ENCODE data around the gene ZDHHC22. TPM values are rescaled to one million over a fixed set of nuclear protein-coding genes. Genes with fewer than 3 reads are reported as not detected.

The ZDHHC22 gene
- total and polyA plus RNA-seq, 2 experiments from 2014 or later: 17.6 to 32.1 TPM

GRCh38 chr14:77097700-77098528, 43.7 kb downstream of the ZDHHC22 start, which contains the start of gene CIPC (continued):
- no peak for TF ChIP-seq EZH2phosphoT487 (IDR thresholded peaks at IDR 0.05; ENCODE audit: unreplicated experiment)
- TF ChIP-seq NANOG (IDR thresholded peaks at IDR 0.05; ENCODE audit: borderline replicate concordance): no peak
- no peak for TF ChIP-seq CTCF (conservative IDR thresholded peaks at IDR 0.05; ENCODE audit: low read depth in 2 of 2)
- TF ChIP-seq EZH2 (IDR thresholded peaks at IDR 0.05; ENCODE audit: low read depth, unreplicated experiment): no peak
- TF ChIP-seq ZNF114 (CRISPR knock-in tag; IDR thresholded peaks at IDR 0.05): no peak

GRCh38 chr14:77097006-77097699, 44.4 kb downstream of the ZDHHC22 start:
- Histone ChIP-seq H3K4me3 (peak overlapping the region; percentile 79), H3K27ac (ENCODE audit: low read depth) (peak overlapping the region; percentile 88), H3K4me1 (ENCODE audit: insufficient read depth) (peaks cover 27% of the 10 kb centered on the region), H3K36me3 (ENCODE audit: insufficient read depth) (no peaks in the 10 kb centered on the region), H3K79me2 (replicated peaks; ENCODE audit: insufficient read depth) (peaks cover 47% of the 10 kb centered on the region), H3F3A (replicated peaks; ENCODE audit: low read depth) (peaks cover 7% of the 10 kb centered on the region; the same call in 1 of the 2 replicates), H3K9me2 (ENCODE audit: insufficient read depth) (no peaks in the 10 kb centered on the region), H3K4me2 (peak overlapping the region; percentile 87), H2AFZ (peak overlapping the region; percentile 61; the same call in 1 of the 2 replicates), H3K27me3 (ENCODE audit: insufficient read depth) (no peaks in the 10 kb centered on the region), H4K20me1 (replicated peaks; ENCODE audit: insufficient read depth) (peaks cover 3% of the 10 kb centered on the region; the same call in 1 of the 2 replicates)
- Mint-ChIP-seq H3K4me3 (peak overlapping the region; percentile 87), H3K27ac (peak overlapping the region; percentile 81), H3K4me1 (peaks cover 37% of the 10 kb centered on the region), H3K36me3 (ENCODE audit: low read depth) (no peaks in the 10 kb centered on the region), H3K9me3 (no peaks in the 10 kb centered on the region; the same call in 2 of the 3 replicates), H3K27me3 (ENCODE audit: insufficient read depth, low read depth, poor library complexity) (peaks cover 8% of the 10 kb centered on the region)
- no peak for ATAC-seq
- DNase-seq (ENCODE audit: low spot score): no peak
- TF ChIP-seq ZNF462 (CRISPR knock-in tag; IDR thresholded peaks at IDR 0.05): no peak
- no peak for TF ChIP-seq CTCF (conservative IDR thresholded peaks at IDR 0.05; ENCODE audit: low read depth in 2 of 2)
- TF ChIP-seq EZH2 (IDR thresholded peaks at IDR 0.05; ENCODE audit: low read depth, unreplicated experiment): no peak
- TF ChIP-seq STAT1 (IDR thresholded peaks at IDR 0.05; ENCODE audit: unreplicated experiment): no peak
- no peak for TF ChIP-seq NANOG (IDR thresholded peaks at IDR 0.05; ENCODE audit: borderline replicate concordance)
- TF ChIP-seq ETS1 (IDR thresholded peaks at IDR 0.05): no peak
- TF ChIP-seq ZNF114 (CRISPR knock-in tag; IDR thresholded peaks at IDR 0.05): no peak
- TF ChIP-seq EZH2phosphoT487 (IDR thresholded peaks at IDR 0.05; ENCODE audit: unreplicated experiment): no peak
